Body of pancreas (tissue), 4 donors: ENCODE results near the gene CSE1L.

Source experiments
- POLR2A ChIP-seq, 3 donors: fragments of 450-650 bp; IDR thresholded peaks; one replicate each; pipeline ENCODE4 v1.6.1; 2016; ENCODE audit warnings: antibody characterized with exemption in 3 of 3, mild to moderate bottlenecking in 2 of 3
- TF ChIP-seq, protein P1 (sequence below), 7 experiments: fragments of 450-650 bp in 4 of 7; fragments of 200-600 bp in 3 of 7; sonication (generic) in 3 of 7; IDR thresholded peaks; one replicate each; pipeline ENCODE4 v1.5.1; 2016 to 2019; ENCODE audit warnings: antibody characterized with exemption in 7 of 7

DNA sequence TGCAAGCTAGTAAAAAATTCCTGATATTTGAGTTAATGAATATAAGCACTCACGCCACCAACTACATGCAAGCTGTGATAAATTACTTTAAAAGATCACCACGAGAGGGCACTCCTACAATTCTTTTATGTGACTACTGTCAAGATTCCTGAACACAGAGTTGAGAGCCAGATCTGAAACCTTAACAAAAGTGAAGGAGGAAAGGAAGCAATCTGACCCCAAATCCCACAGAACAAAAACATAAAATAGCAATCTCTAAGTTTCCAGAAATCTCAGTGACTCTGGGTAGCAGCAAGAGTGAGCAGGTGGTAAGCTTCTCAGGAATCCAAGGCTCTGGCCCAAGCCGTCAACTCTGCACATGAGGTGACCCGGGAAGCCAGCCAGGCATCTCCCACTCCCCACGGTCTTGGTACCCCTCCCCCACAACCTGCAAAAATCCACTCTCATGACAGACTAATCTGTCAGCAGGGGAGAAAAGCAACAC, 86.9 kb downstream of the CSE1L start:
- TF ChIP-seq, protein P1, sequence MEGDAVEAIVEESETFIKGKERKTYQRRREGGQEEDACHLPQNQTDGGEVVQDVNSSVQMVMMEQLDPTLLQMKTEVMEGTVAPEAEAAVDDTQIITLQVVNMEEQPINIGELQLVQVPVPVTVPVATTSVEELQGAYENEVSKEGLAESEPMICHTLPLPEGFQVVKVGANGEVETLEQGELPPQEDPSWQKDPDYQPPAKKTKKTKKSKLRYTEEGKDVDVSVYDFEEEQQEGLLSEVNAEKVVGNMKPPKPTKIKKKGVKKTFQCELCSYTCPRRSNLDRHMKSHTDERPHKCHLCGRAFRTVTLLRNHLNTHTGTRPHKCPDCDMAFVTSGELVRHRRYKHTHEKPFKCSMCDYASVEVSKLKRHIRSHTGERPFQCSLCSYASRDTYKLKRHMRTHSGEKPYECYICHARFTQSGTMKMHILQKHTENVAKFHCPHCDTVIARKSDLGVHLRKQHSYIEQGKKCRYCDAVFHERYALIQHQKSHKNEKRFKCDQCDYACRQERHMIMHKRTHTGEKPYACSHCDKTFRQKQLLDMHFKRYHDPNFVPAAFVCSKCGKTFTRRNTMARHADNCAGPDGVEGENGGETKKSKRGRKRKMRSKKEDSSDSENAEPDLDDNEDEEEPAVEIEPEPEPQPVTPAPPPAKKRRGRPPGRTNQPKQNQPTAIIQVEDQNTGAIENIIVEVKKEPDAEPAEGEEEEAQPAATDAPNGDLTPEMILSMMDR (IDR thresholded peaks at IDR 0.05) = peak; percentile 41 to 81 (median 73)
- no peak for TF ChIP-seq POLR2A (IDR thresholded peaks at IDR 0.05)
